ENCODE results near the gene STARD3NL. TPM values are rescaled to one million over a fixed set of nuclear protein-coding genes. Genes with fewer than 3 reads are reported as not detected.
"Not testable (repeated sequence)": the region's sequence is repeated elsewhere in the genome, so short reads cannot be mapped to it uniquely, and the experiment has no call there.

STARD3NL gene
- total RNA-seq, 1 donor from 2014 or later = 30.7 TPM

DNA sequence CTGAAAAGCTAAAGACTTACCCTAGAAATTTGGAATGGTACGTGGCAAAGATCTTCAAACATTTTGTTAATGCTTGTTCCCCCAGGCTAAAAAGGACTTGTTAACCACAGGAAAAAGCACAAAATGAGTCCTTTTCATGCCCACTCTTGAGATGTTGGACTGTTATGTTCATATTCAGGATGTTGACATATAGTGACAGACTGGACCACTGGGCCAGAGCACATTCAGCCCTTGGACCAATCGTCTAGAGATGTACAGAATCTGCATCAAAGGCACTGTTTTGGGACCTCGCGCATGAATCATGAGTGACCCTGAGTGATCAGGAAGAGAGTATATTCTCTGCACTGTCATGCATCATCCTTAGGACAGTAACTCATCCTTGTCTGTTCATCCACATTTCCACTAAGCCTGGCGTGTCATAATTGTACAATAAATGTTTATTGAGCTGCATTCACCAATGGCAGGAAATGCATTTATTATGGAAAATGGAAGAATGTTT lies 70.1 kb downstream of the STARD3NL start:
- Mint-ChIP-seq H3K27ac (ENCODE audit: unreplicated experiment) (no peak overlapping the region), H3K4me3 (ENCODE audit: unreplicated experiment) (no peak overlapping the region), H3K4me1 (ENCODE audit: unreplicated experiment) (no peaks in the 10 kb centered on the region), H3K9me3 (ENCODE audit: unreplicated experiment) (no peaks in the 10 kb centered on the region), H3K36me3 (ENCODE audit: unreplicated experiment) (no peaks in the 10 kb centered on the region), H3K27me3 (ENCODE audit: unreplicated experiment) (peaks cover 24% of the 10 kb centered on the region)
- TF ChIP-seq, protein P1, sequence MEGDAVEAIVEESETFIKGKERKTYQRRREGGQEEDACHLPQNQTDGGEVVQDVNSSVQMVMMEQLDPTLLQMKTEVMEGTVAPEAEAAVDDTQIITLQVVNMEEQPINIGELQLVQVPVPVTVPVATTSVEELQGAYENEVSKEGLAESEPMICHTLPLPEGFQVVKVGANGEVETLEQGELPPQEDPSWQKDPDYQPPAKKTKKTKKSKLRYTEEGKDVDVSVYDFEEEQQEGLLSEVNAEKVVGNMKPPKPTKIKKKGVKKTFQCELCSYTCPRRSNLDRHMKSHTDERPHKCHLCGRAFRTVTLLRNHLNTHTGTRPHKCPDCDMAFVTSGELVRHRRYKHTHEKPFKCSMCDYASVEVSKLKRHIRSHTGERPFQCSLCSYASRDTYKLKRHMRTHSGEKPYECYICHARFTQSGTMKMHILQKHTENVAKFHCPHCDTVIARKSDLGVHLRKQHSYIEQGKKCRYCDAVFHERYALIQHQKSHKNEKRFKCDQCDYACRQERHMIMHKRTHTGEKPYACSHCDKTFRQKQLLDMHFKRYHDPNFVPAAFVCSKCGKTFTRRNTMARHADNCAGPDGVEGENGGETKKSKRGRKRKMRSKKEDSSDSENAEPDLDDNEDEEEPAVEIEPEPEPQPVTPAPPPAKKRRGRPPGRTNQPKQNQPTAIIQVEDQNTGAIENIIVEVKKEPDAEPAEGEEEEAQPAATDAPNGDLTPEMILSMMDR (IDR thresholded peaks at IDR 0.05) = no peak
- no peak for DNase-seq (ENCODE audit: extremely low spot score, unreplicated experiment)

DNA sequence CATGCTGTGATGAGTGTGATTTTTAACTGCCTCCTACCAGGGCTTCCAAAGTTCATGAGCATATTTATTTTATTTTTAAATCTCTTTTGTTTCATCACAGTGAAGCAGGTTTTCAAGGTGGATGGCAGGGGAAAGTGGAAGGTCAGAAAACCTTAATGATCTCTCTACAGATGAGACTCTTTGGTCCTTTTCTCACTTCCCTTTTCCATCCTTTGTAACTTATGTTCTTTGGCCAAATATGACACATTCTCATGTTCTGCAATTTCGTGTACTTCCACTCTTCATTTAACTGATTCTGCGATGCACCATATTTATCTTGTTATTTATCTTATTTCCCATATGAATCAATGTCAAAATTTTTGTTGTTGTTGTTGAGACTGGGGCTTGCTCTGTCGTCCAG lies 71.8 kb downstream of the STARD3NL start:
- DNase-seq (ENCODE audit: extremely low spot score, unreplicated experiment); H3K36me3 Mint-ChIP-seq (ENCODE audit: unreplicated experiment); H3K9me3 Mint-ChIP-seq (ENCODE audit: unreplicated experiment); H3K4me3 Mint-ChIP-seq (ENCODE audit: unreplicated experiment); H3K4me1 Mint-ChIP-seq (ENCODE audit: unreplicated experiment); H3K27ac Mint-ChIP-seq (ENCODE audit: unreplicated experiment): not testable (repeated sequence)
- H3K27me3 Mint-ChIP-seq (ENCODE audit: unreplicated experiment) = peaks cover 22% of the 10 kb centered on the region

DNA sequence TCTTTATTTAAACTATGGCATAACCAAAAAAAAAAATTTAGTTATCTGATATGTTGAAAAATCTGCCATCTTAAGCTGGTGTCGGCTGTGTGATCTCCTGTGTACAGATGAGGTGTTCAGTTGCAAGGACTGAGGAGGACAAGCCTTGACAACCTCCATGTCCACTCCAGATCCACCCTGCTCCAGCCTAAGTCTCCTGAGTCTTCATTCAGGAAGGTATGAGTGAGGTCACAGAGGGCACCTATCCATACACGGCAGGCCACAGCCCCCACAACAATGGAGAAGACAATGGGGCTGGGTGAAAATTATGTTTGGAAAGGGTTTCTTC lies 79.3 kb downstream of the STARD3NL start:
- Mint-ChIP-seq H3K27ac (ENCODE audit: unreplicated experiment) (no peak overlapping the region), H3K27me3 (ENCODE audit: unreplicated experiment) (peaks cover 4% of the 10 kb centered on the region), H3K4me1 (ENCODE audit: unreplicated experiment) (no peaks in the 10 kb centered on the region), H3K36me3 (ENCODE audit: unreplicated experiment) (no peaks in the 10 kb centered on the region), H3K9me3 (ENCODE audit: unreplicated experiment) (no peaks in the 10 kb centered on the region), H3K4me3 (ENCODE audit: unreplicated experiment) (no peak overlapping the region)
- TF ChIP-seq, protein P1 (IDR thresholded peaks at IDR 0.05) = no peak
- no peak for DNase-seq (ENCODE audit: extremely low spot score, unreplicated experiment)

- H3K4me3 Mint-ChIP-seq (ENCODE audit: unreplicated experiment); DNase-seq (ENCODE audit: extremely low spot score, unreplicated experiment); H3K4me1 Mint-ChIP-seq (ENCODE audit: unreplicated experiment); H3K27ac Mint-ChIP-seq (ENCODE audit: unreplicated experiment); H3K36me3 Mint-ChIP-seq (ENCODE audit: unreplicated experiment); H3K27me3 Mint-ChIP-seq (ENCODE audit: unreplicated experiment); H3K9me3 Mint-ChIP-seq (ENCODE audit: unreplicated experiment): not testable (repeated sequence)
These were observed 81.1 kb downstream of the STARD3NL start for GRCh38 chr7:38259157-38259556.

DNA sequence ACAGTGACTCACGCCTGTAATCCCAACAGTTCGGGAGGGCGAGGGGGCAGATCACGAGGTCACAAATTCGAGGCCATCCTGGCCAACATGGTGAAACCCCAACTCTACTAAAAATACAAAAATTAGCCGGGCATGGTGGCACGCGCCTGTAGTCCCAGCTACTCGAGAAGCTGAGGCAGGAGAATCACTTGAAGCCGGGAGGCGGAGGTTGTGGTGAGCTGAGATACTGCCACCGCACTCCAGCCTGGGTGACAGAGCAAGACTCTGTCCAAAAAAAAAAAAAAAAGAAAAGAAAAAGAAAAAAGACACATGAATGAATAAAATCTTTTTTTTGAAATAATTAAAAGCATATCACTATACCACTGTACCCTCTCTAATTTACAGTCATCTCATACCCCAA lies 83.6 kb downstream of the STARD3NL start:
- not testable (repeated sequence) for H3K27ac Mint-ChIP-seq (ENCODE audit: unreplicated experiment); H3K4me1 Mint-ChIP-seq (ENCODE audit: unreplicated experiment); H3K36me3 Mint-ChIP-seq (ENCODE audit: unreplicated experiment); H3K9me3 Mint-ChIP-seq (ENCODE audit: unreplicated experiment); DNase-seq (ENCODE audit: extremely low spot score, unreplicated experiment); H3K4me3 Mint-ChIP-seq (ENCODE audit: unreplicated experiment)
- H3K27me3 Mint-ChIP-seq (ENCODE audit: unreplicated experiment) = peaks cover 16% of the 10 kb centered on the region

- H3K4me1 Mint-ChIP-seq (ENCODE audit: unreplicated experiment); H3K4me3 Mint-ChIP-seq (ENCODE audit: unreplicated experiment): not testable (repeated sequence)
These were observed 84.0 kb downstream of the STARD3NL start for GRCh38 chr7:38262026-38262425.

DNA sequence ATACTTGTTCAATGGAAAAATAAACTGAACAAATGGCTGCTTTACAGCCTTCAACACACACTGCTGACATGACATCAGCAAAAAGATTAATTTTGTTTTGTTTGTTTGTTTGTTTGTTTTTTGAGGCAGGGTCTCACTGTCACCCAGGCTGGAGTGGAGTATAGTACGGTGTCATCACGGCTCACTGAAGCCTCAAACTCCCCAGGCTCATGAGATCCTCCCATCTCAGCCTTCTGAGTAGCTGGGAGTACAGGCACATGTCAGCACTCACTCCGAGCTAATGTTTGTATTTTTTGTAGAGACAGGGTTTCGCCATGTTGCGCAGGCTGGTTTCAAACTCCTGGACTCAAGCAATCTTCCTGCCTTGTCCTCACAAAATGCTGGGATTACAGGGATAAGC lies 84.5 kb downstream of the STARD3NL start:
- H3K4me1 Mint-ChIP-seq (ENCODE audit: unreplicated experiment) = no peaks in the 10 kb centered on the region
- H3K27ac Mint-ChIP-seq (ENCODE audit: unreplicated experiment) = no peak overlapping the region
- DNase-seq (ENCODE audit: extremely low spot score, unreplicated experiment) = no peak
- H3K9me3 Mint-ChIP-seq (ENCODE audit: unreplicated experiment) = no peaks in the 10 kb centered on the region
- H3K27me3 Mint-ChIP-seq (ENCODE audit: unreplicated experiment) = peaks cover 16% of the 10 kb centered on the region
- no peak overlapping the region for H3K4me3 Mint-ChIP-seq (ENCODE audit: unreplicated experiment)
- TF ChIP-seq, protein P1 (IDR thresholded peaks at IDR 0.05) = no peak
- no peaks in the 10 kb centered on the region for H3K36me3 Mint-ChIP-seq (ENCODE audit: unreplicated experiment)

More at GRCh38 chr7:38262026-38262425, 84.0 kb downstream of the STARD3NL start:
- H3K9me3 Mint-ChIP-seq (ENCODE audit: unreplicated experiment); H3K36me3 Mint-ChIP-seq (ENCODE audit: unreplicated experiment); H3K27ac Mint-ChIP-seq (ENCODE audit: unreplicated experiment); DNase-seq (ENCODE audit: extremely low spot score, unreplicated experiment): not testable (repeated sequence)
- peaks cover 16% of the 10 kb centered on the region for H3K27me3 Mint-ChIP-seq (ENCODE audit: unreplicated experiment)

- not testable (repeated sequence) for H3K9me3 Mint-ChIP-seq (ENCODE audit: unreplicated experiment); H3K36me3 Mint-ChIP-seq (ENCODE audit: unreplicated experiment); DNase-seq (ENCODE audit: extremely low spot score, unreplicated experiment); H3K4me3 Mint-ChIP-seq (ENCODE audit: unreplicated experiment); H3K27ac Mint-ChIP-seq (ENCODE audit: unreplicated experiment); H3K4me1 Mint-ChIP-seq (ENCODE audit: unreplicated experiment)
- H3K27me3 Mint-ChIP-seq (ENCODE audit: unreplicated experiment) = peaks cover 16% of the 10 kb centered on the region
These were observed 85.2 kb downstream of the STARD3NL start for GRCh38 chr7:38263274-38263673.

DNA sequence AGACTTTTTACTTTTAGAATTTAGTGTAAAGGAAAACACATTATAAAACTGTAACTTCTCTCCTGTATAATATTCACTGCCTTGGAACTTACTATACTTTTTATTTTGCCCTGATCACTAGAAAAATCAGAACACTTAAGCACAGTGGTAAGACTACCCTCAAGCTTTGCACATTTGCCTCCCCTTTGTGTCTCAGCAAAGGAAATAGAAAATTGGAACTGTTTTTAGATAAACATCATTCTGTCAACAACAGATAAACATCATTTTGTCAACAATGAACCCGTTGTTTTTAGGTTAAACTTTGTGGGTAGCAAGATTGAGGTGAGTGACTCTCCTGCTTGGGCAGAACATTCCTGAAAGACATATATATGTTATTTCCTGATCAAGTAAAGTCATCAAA lies 86.6 kb downstream of the STARD3NL start:
- H3K36me3 Mint-ChIP-seq (ENCODE audit: unreplicated experiment); H3K4me1 Mint-ChIP-seq (ENCODE audit: unreplicated experiment); DNase-seq (ENCODE audit: extremely low spot score, unreplicated experiment); H3K27ac Mint-ChIP-seq (ENCODE audit: unreplicated experiment); H3K4me3 Mint-ChIP-seq (ENCODE audit: unreplicated experiment); H3K9me3 Mint-ChIP-seq (ENCODE audit: unreplicated experiment): not testable (repeated sequence)
- peaks cover 18% of the 10 kb centered on the region for H3K27me3 Mint-ChIP-seq (ENCODE audit: unreplicated experiment)

DNA sequence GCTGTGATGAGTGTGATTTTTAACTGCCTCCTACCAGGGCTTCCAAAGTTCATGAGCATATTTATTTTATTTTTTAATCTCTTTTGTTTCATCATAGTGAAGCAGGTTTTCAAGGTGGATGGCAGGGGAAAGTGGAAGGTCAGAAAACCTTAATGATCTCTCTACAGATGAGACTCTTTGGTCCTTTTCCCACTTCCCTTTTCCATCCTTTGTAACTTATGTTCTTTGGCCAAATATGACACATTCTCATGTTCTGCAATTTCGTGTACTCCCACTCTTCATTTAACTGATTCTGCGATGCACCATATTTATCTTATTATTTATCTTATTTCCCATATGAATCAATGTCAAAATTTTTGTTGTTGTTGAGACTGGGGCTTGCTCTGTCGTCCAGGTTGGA lies 87.9 kb downstream of the STARD3NL start:
- not testable (repeated sequence) for H3K4me1 Mint-ChIP-seq (ENCODE audit: unreplicated experiment); DNase-seq (ENCODE audit: extremely low spot score, unreplicated experiment); H3K4me3 Mint-ChIP-seq (ENCODE audit: unreplicated experiment); H3K27ac Mint-ChIP-seq (ENCODE audit: unreplicated experiment); H3K36me3 Mint-ChIP-seq (ENCODE audit: unreplicated experiment); H3K9me3 Mint-ChIP-seq (ENCODE audit: unreplicated experiment)
- H3K27me3 Mint-ChIP-seq (ENCODE audit: unreplicated experiment) = peaks cover 18% of the 10 kb centered on the region
